Stimulated activated CD8-positive, alpha-beta memory T cell treated with anti-CD3 and anti-CD28 coated beads, Interleukin-15, amount 100 ng/mL, for 1 hour (primary cell): ENCODE data around the gene RFTN1.
"Not testable (repeated sequence)": the region's sequence is repeated elsewhere in the genome, so short reads cannot be mapped to it uniquely, and the experiment has no call there.

Experiments used
- DNase-seq: peaks from one replicate; pipeline ENCODE4 v3.0.0-alpha.2; 2020; ENCODE audit warnings: low read depth

The RFTN1 gene

DNA sequence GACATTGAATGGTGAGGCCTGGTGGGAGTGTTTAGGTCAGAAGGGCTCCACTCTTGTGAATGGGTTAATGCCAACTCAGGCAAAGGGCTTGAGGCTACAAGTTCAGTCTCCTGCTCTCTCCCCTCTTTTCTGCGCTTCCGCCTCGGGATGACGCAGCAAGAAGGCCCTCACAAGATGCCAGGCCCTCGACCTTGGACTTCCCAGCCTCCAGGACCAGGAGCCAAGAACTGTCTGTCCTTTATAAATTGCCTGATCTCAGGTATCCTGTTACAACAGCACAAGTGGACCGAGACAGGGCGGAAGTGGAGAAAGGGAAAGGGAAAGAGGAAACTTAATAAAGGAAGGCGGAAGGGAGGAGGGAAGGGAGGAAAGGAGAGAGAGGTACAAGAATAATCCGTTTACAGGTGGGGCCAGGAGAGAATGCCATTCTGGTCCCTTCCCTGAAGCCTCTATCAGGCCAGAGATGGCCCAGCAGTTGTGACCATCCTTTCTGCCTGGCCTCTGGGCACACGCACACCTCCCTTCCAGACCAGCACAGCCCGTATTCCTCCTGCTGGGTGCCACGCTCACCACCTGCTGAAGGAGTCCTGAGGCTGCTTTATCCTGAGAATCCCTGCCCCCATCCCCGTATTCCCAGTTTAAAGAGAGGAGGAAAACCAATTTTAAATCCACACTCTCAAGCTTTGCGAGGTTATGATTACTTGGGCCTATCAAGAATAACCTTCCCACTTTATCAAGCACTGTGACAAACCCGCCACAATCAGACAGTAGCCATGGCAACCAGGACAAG, 184.3 kb downstream of the RFTN1 start:
- DNase-seq = no peak

DNA sequence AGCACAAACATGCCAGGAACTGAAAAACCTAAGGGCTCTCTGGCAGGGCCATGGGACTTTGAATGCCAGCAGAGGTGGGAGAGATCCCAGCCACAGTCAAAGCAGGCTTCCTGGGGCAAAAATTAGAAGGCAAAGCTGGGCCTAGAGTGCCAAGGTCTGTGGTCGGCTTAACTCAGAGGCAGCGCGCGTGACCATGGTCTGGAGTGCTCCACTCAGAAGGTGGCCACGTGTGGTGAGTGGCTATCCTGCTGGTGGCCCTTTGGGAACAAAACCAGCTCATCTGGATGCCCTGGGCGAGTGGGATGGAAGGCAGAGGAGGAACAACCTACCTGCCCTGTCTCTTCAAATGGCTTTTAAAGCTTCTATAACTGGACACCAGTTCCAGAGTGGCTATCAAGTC, 185.4 kb downstream of the RFTN1 start:
- DNase-seq = no peak

DNA sequence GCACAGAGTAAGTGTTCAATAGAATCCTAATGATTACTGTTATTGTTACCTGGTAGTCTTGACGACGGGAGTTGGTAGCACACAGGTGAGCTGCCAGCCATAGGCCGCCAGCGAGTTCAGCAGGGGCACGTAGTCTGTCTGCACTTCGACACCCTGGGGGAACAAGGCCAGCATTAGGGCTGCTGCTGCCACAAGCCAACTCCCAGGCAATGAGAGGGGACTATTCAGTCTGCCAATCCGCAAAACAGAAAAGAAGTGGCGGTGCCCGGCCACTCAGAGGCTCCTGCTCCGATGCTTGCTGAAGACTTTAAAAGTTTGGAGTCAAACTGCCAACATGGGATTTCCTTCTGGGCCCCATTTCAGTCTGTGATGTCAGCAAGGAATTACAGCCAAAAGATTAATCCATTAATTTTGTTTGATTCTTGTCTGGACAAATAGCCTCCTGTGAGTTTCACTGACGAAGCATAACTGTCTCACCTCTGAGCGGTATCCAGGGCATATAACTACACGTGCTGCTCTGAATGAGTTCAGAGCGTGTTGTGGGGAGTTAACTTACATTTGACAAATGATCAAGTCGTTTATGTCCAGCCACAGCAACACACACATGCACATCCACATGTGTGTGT, 186.7 kb downstream of the RFTN1 start:
- no peak for DNase-seq

DNA sequence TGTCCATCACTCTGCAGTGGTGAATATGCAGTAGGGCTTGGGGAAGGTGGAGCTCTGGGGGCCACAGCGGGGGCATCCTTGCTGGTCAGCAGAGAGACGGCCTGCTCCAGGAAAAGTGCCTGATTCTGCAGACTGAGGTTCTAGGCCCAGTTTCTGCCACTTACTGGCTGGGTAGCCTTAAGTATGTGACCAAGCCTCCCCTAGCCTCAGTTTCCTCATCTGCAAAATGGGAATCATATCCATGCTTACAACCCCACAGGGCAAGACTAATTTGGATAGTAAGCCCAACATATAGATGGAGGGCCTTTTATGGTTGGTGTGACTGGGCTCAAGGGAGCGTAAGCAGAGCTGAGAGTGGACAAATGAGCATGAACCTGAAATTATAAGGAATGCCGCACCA, 187.6 kb downstream of the RFTN1 start:
- no peak for DNase-seq

DNA sequence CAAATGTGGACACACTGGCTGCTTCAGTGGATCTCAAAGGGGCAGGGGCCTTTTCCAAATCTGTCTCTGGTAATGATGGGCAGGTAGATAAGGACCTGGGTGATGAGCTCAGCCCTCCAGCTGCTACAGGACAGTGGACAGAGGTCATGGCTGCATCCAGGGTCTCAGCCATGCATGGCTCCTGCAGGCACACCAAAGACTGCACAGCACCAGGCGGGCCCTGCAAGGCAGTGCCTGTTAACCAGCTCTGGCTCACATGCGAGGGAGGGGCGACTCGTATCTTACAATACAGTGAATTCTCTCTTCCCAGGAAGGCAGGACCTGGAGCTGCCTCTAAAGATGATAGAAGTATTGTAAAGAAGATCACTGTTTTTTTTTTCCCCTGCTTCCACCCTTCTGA, 189.8 kb downstream of the RFTN1 start:
- DNase-seq = no peak

DNA sequence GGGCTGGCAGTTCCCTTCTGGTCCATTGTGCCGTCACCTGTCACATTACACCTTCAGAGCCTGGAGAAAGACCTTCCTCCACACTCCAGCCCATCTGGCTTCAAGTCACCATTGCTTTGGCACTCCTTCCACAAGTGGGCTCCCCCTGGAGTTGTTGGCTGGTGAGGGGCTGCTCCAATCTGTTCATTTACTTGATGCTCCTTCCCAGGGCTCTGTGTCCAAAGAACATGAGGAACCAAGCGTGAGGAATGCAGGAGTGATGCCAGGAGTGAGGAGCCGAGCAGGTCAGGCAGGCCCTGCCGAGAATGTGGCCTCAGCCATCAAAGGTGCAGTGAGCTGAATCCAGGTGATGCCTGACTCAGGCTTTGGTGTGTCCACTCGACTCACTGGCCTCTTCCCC, 191.3 kb downstream of the RFTN1 start:
- no peak for DNase-seq

DNA sequence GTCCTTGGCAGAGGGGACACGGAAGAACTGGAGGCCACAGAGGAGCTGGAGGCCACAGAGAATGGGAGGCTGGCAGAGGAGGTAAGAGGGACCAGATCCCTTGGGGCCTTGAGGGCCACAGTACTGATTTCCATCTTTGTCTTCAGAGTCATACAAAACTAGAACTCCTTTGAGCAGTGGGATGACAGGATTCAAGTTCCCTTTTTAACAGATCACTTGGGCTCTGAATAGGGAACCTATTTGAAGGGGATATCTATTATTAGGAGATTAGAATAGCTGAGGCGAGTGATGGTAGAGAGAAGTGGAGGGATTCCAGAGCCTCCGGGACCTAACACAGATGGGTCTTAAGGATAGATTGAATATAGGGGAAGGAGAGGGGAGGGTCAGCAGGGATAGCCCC, 192.8 kb downstream of the RFTN1 start:
- DNase-seq = no peak

DNA sequence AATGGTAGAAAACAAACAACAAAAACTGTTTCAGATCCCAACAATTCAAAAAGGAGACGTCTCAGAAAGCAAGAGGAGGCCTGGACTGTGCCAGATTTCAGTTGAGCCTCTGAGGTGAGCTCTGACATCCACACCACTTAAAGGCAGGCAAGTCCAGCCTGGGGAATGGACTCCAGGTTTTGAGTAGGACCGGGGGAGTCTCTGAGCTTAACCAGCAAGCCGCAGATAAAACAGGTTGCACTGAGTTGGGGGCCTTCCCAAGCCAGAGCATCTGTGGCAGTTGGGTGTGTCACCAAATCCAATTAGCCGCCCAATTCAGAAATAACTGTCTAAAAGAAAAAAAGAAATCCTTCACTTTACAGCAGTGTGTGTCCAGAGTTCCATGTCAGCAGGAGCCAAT, 193.8 kb downstream of the RFTN1 start:
- DNase-seq = no peak

DNA sequence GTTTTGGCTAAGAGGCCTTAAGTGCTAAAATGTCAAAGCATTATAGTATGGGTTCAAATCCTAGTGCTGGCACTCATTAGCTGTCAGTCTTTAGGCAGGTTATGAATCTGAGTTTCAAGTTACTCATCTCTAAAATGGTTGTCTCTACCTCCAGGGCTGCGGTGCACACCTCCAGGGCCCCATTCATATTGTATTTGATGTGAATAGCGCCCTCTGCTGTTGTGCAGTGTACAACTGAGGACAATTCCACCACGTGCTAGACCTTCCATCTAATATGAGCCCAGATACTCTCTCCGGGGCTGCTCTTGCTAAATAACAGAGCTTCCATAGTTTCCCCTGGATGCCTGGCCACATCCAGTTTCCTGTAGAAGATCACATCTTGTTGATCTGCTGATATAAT, 194.2 kb downstream of the RFTN1 start:
- peak; percentile 57 for DNase-seq

DNA sequence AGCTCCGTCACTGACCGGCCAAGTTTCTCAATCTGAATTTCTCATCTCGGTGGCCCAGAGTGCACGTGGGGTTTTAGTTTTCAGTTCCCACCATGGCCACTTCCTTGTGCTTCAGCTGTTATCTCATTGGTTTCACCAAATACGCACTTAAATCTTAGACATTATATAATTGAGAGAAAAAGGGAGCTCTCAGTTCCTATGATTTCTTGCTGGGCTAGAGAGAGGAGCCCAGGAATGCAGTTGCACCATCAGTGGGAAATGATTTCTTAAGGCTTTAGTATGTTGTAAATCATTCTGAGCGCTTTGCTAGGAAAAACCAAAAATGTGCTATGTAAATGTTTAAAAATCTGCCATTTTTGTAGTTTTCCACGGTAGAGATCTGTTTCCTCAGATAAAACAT, 195.3 kb downstream of the RFTN1 start:
- no peak for DNase-seq

DNA sequence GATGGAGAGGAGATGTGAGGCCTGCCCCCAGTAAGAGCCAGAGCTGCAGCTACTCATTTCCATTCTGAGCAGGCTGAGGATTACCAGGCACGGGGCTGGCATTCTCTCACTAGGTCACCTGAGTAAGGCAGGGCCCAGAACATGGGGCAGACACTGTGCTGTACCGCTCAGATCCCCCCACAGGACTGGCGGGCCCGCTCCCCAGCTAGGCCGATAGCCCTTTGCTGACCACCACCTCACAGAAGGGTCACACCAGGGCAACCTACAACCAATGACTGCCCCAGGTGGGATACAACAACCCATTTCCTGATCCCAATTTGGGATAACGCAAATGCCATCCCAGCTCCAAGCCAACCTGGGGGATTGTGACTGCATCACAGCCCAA, 195.9 kb downstream of the RFTN1 start:
- no peak for DNase-seq

DNA sequence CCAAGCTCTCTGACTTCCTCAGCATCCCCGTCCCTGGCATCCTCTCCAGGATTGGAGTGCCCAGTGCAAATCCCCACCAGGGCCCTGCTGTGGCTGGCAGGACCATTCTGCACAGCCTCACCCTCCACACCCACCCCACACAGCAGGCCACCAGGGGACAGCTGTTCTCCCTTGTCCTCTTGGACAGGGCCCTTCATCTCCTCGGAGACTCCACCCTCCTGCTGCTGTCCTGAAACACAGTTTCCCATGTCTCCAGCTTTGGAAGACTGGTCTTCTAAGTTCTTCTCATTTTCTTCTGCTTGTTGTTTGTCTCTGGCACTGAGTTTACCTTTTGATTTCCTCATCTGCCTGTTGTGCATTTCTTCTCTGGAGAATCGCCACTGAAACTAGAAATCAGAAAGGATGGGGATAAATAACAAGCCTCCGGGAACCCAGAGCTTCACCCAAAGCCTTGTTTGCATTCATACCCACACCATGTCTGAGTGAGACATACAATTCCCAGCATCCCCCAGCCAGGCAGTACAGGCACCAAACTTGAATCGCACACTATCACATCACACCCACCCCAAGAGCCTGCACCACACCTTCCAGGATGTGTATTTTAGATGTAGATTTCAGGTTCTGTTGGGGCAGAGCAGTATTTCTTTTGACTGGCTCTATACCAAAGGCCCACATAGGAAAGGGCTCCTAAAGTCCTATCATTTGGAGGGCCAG, 196.5 kb downstream of the RFTN1 start:
- no peak for DNase-seq

DNA sequence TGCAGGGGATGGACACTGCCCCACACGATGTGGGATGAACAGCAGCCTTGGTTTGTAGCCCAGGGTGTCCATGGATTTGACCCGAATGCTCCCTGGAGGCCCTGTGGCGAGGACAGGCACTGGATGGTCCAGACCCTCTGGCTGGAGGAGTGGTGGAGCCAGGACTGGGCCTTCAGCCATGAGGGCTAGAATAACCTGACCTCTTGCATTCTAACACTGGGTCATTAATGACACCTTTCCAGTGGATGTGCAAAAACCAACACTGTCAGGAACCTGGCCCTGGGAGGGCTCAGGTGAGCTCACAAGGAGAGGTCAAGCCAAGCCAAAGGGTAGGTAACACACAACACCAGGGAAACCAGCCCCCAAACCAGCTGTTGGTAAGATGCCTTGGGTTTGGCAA, 197.1 kb downstream of the RFTN1 start:
- DNase-seq = no peak

DNA sequence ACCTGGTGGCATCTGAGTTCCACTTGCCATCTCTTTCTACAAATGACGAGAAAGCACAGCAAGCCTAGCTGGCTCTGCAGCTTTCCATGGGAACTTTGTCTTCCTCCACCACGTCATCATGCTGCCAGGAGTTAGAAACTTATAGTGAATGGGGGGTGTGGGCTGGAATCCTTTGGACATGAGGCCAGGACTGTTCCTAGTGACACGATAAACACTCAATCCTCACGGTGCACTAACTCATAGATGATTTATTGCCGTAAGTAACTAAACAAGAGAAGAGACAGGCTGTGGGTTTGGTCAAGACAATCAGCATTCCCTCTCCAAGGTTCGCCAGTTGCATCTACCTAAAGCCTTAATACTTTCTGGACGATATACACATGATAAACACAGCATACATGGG, 197.9 kb downstream of the RFTN1 start:
- no peak for DNase-seq

DNA sequence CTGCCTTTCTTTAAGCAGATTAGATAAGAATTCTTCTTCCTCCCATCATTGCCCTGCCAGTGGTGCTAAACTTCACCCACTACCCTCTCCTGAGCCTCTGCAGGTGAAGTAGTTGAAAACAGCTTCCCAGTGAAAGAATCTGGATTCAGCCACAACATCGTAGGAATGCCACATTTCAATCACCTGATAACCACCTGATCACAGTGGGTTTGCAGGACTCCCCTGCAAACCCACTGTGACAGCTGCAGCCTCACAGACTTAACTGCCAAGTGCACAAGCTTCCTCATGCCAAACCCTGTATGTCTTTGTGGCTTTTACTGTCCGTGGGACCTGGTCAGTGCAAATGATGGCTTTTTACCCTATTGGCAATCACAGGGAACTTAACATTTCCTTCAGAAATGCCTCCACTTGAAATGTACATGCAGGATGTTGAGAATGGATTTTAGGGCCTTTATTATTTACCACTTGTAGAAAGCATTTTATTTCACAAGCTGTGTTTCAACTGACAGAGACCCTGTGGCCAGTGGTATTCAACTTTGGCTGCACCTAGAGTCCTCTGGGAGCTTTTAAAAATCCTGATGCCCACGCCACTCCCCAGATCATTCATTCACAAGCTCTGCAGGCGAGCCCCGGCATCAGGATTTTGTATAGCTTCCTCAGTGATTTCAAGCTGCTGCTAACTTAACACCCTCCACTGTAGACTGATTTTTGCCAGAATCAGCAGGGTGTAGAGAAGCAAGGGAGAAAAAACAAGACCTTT, 199.4 kb downstream of the RFTN1 start:
- no peak for DNase-seq

DNA sequence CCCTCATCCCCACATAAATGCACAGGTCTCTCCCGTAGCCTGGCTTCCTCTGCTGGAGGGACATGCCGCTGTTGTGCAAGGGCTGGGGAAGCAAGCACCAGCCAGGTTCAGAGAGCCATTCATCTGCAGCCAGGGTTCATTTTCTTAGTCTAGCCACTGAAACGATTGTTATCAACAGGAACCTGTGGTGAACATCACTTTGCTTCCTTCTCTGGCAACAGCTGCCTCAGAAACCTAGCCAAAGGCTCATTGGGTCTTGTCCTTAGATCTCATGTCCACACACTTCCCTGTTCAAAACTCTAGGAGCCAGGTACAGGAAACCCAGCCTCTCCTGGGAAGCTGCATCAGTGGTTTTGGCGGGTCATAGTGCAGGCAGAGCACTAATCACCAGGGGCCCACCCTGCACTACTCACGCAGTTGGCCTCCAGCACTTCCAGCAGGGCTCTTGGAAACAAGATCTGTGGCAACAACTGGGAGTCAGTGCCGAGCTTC, 201.5 kb downstream of the RFTN1 start:
- peak; percentile 15 for DNase-seq

DNA sequence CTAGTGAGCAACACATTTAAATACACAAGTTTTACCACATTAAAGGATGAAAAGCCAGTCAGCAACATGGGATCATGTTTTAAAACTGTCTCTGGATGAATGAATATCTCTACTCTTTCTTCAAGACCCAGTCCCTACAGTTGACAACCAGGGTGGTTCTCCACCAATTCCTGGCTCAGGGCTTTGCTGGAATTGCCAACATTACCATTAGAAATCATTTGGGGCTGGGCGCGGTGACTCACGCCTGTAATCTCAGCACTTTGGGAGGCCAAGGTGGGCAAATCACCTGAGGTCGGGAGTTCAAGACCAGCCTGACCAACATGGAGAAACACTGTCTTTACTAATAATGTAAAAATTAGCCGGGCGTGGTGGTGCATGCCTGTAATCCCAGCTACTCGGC, 203.0 kb downstream of the RFTN1 start:
- DNase-seq = not testable (repeated sequence)

DNA sequence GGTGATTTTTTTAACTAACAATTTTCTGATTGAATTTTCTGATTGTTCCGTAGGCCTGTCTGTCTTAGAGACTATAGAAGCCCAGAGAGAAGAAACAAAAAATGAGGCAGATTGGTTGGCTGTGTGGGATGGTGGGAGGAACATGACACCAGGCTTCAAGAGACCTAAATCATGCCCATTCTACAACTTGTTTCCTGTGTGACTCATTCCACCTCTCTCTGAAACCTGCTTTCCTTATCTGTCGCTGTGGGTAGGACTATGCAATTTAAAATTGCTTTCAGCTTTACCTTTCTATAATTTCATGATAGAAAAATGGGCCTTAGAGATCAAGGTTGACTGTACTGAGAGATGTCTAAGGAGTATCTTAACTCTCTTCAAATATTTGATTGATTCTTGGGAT, 203.9 kb downstream of the RFTN1 start:
- no peak for DNase-seq

DNA sequence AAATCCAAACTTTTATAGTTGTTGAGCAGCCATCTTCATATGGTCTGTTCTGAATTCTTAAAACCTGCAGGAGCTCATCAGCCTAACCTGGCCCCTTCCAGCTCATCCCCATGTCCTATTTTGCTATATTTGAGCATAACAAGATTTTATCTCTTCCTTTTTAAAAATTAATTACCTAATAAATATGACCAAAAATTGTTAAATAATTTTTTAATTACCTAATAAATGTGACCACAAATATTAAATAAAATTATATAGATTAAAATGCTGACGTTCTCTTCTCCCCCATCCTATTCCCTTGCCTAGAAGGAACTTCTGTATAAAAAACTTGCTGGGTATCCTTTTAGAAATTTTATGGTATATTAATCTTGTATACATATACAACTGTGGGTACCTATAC, 204.8 kb downstream of the RFTN1 start:
- DNase-seq = no peak

DNA sequence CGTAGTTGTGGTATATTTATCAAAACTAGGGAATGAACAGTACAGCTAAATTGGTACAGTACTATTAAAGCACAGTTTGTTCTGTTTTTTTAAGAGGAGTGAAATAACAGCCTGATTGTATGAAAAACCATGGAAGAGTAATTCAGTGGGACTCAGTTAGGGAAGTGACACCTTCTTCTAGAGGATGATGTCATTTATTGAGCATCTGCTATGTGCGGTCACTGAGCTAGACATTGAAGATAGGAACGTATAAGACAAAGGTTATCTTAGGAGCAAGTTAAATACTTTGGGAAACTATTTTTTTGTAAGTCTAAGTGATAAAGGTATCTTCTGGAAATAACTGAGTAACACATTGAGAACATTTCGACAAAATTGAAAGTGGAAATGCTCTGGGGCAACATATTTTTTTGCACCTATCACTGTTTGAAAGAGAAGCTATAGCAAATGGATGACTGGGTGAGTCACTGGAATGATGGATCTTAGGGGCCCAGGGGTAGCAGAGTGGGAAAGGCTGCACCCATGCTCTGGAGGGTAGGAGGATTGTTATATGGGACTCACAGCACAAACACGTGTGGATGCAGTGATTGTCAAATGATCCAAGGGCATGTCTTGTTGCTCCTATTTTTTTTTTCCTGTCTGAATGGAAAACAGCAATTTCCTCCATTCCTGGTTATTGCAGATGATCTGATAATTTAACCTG, 205.5 kb downstream of the RFTN1 start:
- no peak for DNase-seq

DNA sequence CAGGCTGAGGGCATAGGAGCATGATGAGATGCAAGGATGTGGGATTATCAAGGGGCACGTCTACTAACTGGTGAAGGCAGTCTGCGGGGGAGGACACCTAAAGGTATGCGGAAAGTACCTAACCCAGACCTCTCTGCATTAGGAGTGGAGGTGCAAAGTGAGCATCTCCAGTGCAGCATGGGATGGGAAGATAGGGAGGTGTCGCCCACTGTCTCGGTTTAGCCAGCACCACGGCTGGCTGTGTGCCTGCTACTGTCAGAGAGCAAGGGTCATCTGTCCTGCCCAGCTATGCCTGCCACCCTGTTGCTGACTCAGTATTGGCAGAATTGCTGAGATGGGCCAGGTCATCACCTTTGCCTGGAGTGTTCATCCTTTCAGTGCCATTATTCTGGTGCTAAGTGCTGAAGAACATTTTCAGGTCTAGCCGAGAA, 208.4 kb downstream of the RFTN1 start:
- no peak for DNase-seq
